Muscle of arm (tissue), 12 donors: ENCODE data around the gene GRIP2. TPM values are rescaled to one million over a fixed set of nuclear protein-coding genes. Genes with fewer than 3 reads are reported as not detected.

ENCODE experiments used
- DNase-seq: peaks from one replicate; pipeline ENCODE4 v3.0.0-alpha.2; 2013
- polyA plus RNA-seq, 12 donors: library from polyadenylated mRNA; unstranded; fragments of 120-200 nt; gene quantifications; one replicate each; pipeline ENCODE4 v1.2.1, GENCODE V29; 2013; ENCODE audit not compliant: insufficient read length in 12 of 12

Gene GRIP2
- polyA plus RNA-seq, 12 donors: 11.8 to 39.7 (median 22.9) TPM; not detected in 1

- DNase-seq: no peak
These were observed 761 bp upstream of the GRIP2 start for GRCh38 chr3:14540821-14541385.

- DNase-seq: no peak
These were observed 779 bp downstream of the GRIP2 start for GRCh38 chr3:14539384-14539741.

- DNase-seq: no peak
These were observed 1.6 kb downstream of the GRIP2 start for GRCh38 chr3:14538451-14539088.

DNA sequence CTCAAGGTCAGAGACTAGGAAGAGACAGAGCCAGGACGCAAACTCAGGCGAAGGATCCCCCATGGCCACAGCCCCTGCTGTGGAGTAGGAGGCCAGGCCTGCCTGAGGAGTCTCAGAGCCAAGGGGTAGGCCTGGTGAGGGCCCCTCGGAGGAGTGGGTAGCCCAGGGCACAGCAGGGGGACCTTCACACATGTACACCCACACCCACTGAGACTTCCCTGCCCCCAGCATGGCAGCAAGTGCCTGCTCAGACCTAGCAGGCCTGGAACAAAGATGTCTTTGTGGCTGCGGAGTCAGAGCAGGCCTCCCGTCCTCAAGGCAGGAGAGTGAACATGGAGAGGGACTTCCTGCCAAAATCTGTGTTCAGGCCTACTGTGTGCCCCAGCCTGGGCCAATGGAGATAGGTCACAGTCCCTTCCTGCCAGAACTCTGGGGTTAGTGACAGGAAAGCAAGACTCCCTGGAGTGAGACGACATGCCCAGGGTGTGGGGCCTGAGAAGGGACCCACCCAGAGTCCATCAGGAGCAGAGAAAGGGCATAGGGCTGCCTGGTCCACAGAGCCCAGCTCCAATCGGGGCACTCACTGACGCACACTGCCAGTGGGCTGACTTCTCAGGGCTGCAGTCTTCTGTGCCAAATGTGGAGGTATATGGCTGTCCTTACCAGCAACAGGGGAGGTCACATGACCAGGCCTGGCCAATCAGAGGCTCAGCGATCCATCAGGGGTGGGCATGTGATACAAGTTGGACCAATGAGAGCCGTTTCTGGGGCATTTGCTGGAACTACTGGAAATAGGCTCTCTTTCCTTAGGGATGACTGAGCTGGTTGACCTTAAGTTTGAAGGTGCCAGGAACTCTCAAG is 2.3 kb downstream of the GRIP2 start:
- no peak for DNase-seq

DNA sequence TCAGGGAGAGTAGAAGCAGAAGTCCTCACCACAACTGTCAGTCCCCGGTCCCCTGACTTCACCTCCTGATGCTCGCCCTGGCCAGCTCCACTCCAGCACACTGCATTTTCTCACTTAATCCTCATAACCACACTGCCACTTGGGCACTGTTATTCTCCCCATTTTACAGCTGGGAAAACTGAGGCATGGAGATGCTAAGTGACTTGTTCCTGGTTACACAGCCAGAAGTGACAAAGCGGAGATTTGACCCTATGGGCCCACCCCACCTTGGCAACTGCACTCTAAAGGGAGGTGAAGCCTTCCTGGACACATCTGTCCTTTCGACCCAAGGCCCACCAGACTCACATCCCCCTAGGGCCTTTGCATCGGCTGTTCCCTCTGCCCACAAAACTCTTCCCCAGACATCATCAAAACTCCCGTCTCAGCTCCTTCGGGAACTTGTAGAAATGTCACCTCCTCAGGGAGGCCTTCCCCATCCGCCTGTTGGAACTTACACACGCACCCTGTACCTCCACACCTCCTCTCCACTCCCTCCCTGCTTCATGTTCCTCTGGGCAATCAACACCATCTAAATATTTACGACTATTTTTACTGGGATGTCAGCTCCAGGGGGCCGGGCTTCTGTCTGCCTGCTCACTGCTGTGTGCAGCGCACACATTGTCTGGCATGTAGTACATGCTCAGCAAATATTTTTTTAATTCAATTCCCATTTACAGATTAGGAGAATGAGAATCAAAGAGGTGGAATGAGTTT is 3.1 kb downstream of the GRIP2 start:
- no peak for DNase-seq

DNA sequence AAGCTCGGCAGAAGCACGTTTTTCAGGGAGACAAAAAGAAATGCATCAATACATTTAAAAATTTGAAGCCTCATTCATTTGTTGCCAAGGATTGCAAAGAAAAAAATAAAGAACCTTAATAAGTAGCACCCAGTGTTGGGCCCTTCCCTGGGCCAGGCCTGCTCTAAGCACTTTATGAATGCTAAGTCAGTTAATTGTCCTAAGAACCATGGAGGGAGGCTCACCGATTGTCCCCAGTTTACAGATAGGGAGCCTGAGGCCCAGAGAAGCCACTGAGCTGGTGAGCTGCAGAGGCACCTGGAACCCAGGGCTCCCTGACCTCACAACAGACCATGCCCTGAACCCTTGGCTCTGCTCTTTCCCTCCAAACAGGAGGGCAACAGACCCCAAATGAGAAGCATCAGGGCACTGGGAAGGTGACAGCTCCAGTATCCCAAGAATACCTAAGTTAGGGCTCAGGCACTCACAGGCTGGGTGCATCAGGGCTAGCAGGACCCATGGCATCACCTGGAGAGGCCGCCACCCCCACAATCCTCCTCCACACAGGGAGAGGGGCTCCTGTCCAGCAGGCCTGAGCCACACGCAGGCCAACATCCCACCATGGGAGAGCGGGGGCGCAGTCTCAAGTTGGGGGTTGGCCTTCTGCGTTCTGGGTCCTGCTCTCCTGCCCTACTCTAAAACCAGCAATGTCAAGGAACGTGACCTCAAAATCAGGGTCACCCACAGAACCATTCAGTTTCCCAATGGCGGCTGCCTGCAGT is 3.9 kb downstream of the GRIP2 start:
- DNase-seq: no peak

- DNase-seq: no peak
These were observed 4.5 kb downstream of the GRIP2 start for GRCh38 chr3:14535616-14536015.

GRCh38 chr3:14534516-14535191 is 5.5 kb downstream of the GRIP2 start:
- DNase-seq: no peak

GRCh38 chr3:14533457-14533958 is 6.6 kb downstream of the GRIP2 start:
- DNase-seq: no peak

DNA sequence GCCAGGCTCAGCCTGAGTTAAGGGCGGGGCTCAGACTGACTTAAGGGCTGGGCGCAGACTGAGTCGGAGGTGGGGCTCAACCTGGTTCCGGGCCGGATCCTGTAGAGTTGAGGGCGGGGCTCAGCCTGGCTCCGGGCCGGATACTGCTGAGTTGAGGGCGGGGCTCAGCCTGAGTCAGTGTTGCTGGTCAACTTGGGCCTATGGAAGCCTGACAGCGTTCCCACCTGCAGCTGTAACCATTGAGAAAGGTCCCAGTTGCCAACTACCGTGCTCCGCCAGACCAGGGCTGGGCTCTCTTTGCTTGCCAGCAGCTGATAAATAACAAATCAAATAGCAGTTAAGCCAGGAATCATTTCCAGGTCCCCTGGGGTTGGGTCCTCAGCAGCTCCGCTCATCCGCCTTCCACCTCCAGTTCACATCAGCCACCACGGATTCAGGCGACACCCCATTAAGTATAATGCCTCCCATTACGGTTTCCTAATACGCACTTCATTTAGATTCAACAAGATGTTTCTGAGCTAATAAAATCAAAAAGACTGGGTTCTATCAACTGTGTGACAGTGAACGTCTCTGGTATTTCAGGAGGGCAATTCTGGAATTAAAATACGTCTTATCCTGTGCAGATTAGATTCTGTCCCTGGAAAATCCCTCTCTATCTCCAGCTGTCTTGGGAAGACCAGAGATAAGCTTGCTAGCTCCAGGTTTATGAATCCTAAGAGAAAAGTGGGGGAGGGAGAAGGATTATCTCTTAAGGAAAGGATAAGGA is 7.3 kb downstream of the GRIP2 start:
- DNase-seq: no peak

GRCh38 chr3:14531856-14532395 is 8.2 kb downstream of the GRIP2 start:
- no peak for DNase-seq

DNA sequence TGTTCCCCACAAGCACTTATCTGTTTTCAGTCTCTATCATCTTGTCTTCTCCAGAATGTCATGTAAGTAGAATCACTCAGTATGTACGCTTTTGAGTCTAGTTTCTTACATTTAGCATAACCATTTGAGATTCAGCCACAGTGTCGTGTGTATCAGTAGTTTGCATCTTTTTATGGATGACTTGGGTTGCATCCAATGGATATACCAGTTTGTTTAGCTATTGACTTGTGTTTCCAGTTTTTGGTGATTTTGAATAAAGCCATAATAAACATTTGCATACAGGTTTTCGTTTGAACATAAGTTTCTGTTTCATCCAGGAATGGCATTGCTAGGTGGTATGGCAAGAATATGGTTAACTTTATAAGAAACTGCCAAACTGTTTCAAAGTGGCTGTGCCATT is 12.1 kb downstream of the GRIP2 start:
- no peak for DNase-seq

GRCh38 chr3:14525685-14526631 is 14.2 kb downstream of the GRIP2 start:
- peak; percentile 48 for DNase-seq

DNA sequence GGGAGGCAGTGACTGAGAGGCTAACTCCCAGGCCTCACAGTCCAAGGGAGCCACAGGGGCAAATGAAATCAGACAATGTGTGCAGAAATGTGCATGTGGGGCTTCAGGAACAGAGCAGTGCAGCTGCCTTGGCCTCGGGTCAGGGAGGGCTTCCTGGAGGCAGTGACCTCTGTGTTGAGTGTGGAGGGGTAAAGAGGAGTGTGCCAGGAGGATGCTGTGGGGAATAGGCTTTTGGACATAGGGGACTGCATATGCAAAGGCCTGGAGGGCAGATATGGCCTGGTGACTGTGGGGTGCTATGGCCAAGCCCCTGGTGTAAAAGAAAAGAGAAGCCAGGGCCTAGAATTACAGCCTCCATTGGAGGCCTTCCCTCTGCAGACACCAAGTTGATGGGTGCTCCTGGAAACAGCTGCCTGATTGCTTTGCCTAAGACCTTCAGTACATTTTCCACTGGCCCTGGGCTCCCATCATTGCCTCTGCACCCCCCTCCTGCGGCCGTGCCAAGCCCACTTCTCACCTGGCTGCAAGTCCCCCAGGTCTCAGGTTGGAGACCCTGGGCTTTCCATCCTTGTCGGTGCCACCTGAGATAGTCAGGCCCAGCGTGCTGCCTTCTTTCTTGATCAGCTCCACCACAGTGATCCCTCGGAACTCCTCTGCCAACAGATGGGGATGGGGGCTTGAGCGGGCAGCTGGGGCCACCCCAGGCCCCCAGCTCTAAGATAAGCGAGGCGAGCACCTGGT is 15.1 kb downstream of the GRIP2 start:
- no peak for DNase-seq

DNA sequence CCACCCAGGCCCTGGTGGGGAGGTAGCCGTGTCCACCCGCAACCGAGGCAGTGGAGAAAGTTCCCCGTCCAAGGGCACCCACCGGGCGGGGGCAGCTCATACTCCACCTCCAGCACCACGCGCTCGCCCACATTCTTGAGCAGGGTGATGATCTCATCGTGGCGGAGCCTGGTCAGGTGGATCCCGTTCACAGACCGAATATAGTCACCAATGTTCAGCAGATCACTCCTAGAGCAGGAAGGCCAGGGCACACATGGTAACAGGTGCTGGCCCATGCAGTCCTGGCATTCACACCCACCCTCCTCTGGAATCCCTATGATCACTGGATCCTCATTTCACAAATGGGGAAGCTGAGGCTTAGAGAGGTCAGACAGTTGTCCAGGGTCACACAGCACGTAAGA is 15.8 kb downstream of the GRIP2 start:
- DNase-seq: no peak

DNA sequence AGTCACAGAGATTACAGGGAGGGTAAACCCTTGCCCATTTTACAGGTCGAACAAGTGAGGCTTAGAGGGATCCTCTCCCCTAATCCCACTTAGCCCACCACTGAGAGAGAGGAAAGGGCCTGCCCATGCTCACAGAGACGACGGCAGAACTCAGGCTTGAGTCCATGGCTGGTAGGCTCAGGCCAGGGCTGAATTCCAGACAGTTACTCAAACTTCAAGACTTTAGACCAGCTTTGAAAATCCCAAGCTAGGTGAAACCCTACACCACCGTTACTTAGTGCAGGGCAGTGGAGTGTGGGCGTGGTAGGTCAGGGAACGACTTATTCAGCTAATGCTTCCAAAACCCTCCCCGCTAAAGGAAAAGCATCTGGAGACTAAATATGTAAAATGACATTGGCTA is 16.4 kb downstream of the GRIP2 start:
- no peak for DNase-seq

GRCh38 chr3:14522768-14523167 is 17.4 kb downstream of the GRIP2 start:
- DNase-seq: no peak
